KMS-11 (cell line): ENCODE measurements around the gene ZBTB7B.
A peak's percentile ranks its signal among the peaks of the same experiment; 100 is the strongest.

ENCODE experiments used
- H2AFZ ChIP-seq: fragments of 200-600 bp; sonication (generic); 2 replicates; pipeline ENCODE4 v1.6.1; 2016; ENCODE audit warnings: antibody characterized with exemption, mixed run types, low read depth
- H3K27ac ChIP-seq: fragments of 200-600 bp; sonication (generic); 2 replicates; pipeline ENCODE4 v1.6.1; 2016; ENCODE audit warnings: mild to moderate bottlenecking, mixed run types
- H3K27me3 ChIP-seq: fragments of 200-600 bp; sonication (generic); 2 replicates; pipeline ENCODE4 v1.6.1; 2017; ENCODE audit warnings: mild to moderate bottlenecking, low read depth, mixed run types, moderate library complexity; ENCODE audit not compliant: insufficient read depth
- H3K36me3 ChIP-seq: fragments of 200-600 bp; sonication (generic); 2 replicates; pipeline ENCODE4 v1.6.1; 2017; ENCODE audit warnings: mild to moderate bottlenecking, mixed run types; ENCODE audit not compliant: insufficient read depth
- H3K4me1 ChIP-seq: fragments of 200-600 bp; sonication (generic); 2 replicates; pipeline ENCODE4 v1.6.1; 2016; ENCODE audit warnings: mild to moderate bottlenecking, low read depth, mixed run types; ENCODE audit not compliant: poor library complexity, severe bottlenecking
- H3K4me2 ChIP-seq: fragments of 200-600 bp; sonication (generic); 2 replicates; pipeline ENCODE4 v1.7.0; 2016; ENCODE audit warnings: mild to moderate bottlenecking, mixed run types
- H3K4me3 ChIP-seq: fragments of 200-600 bp; sonication (generic); IDR thresholded peaks from 2 replicates; pipeline ENCODE4 v1.6.1; 2017; ENCODE audit warnings: low read depth, low read length, mixed read lengths; ENCODE audit not compliant: insufficient read depth
- H3K79me2 ChIP-seq: fragments of 200-600 bp; sonication (generic); 2 replicates; pipeline ENCODE4 v1.6.1; 2016; ENCODE audit warnings: low read depth, mixed run types; ENCODE audit not compliant: insufficient read depth
- H3K9ac ChIP-seq: fragments of 200-600 bp; sonication (generic); 2 replicates; pipeline ENCODE4 v1.6.1; 2016; ENCODE audit warnings: mild to moderate bottlenecking, mixed run types
- H4K20me1 ChIP-seq: fragments of 200-600 bp; sonication (generic); 2 replicates; pipeline ENCODE4 v1.6.1; 2016; ENCODE audit warnings: mild to moderate bottlenecking, mixed run types; ENCODE audit not compliant: insufficient read depth
- TF ChIP-seq, protein P1 (sequence below): fragments of 200-600 bp; sonication (generic); conservative IDR thresholded peaks from 2 replicates; pipeline ENCODE4 v1.6.1; 2017; ENCODE audit warnings: low read depth, mild to moderate bottlenecking, antibody characterized with exemption, low read length, moderate library complexity, mixed read lengths

ZBTB7B gene

DNA sequence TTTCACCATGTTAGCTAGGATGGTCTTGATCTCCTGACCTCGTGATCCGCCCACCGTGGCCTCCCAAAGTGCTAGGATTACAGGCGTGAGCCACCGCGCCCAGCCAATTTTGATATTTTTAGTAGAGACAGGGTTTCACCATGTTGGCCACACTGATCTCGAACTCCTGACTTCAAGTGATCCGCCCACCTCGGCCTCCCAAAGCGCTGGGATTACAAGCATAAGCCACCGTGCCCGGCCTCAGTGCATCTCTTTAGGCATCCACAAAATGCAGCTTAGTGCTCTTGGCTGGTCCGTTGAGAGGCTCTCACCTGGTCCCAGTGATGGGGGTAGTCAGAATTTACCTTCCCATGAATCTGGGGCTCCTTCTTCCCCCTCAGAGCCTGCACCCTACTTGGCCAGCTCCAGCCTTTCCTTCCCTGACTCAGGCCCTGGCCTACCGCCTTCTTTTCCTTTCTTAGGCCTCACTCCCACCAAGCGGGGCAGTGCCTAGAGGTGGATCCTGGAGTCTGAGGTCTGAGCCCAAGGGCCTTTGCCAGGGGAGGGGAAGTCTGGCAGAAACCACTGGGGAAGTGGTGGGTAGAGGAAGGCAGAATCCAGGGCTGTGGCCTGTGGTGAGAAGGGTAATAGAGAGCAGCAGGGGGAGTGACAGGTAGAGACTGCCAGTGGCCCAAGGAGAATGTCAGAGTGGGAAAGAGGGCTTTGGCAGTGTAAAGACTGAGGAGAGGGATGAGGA lies 5.5 kb upstream of the ZBTB7B start:
- Histone ChIP-seq H3K4me1 (peaks cover 66% of the 10 kb centered on the region), H3K4me2 (peak overlapping the region; percentile 55; the same call in 1 of the 2 replicates), H3K4me3 (no peak overlapping the region), H2AFZ (no peak overlapping the region), H4K20me1 (no peaks in the 10 kb centered on the region), H3K79me2 (no peaks in the 10 kb centered on the region), H3K27me3 (no peaks in the 10 kb centered on the region), H3K9ac (no peak overlapping the region), H3K36me3 (no peaks in the 10 kb centered on the region), H3K27ac (peak overlapping the region; percentile 29; the same call in 1 of the 2 replicates)
- TF ChIP-seq, protein P1, sequence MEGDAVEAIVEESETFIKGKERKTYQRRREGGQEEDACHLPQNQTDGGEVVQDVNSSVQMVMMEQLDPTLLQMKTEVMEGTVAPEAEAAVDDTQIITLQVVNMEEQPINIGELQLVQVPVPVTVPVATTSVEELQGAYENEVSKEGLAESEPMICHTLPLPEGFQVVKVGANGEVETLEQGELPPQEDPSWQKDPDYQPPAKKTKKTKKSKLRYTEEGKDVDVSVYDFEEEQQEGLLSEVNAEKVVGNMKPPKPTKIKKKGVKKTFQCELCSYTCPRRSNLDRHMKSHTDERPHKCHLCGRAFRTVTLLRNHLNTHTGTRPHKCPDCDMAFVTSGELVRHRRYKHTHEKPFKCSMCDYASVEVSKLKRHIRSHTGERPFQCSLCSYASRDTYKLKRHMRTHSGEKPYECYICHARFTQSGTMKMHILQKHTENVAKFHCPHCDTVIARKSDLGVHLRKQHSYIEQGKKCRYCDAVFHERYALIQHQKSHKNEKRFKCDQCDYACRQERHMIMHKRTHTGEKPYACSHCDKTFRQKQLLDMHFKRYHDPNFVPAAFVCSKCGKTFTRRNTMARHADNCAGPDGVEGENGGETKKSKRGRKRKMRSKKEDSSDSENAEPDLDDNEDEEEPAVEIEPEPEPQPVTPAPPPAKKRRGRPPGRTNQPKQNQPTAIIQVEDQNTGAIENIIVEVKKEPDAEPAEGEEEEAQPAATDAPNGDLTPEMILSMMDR, result no peak

DNA sequence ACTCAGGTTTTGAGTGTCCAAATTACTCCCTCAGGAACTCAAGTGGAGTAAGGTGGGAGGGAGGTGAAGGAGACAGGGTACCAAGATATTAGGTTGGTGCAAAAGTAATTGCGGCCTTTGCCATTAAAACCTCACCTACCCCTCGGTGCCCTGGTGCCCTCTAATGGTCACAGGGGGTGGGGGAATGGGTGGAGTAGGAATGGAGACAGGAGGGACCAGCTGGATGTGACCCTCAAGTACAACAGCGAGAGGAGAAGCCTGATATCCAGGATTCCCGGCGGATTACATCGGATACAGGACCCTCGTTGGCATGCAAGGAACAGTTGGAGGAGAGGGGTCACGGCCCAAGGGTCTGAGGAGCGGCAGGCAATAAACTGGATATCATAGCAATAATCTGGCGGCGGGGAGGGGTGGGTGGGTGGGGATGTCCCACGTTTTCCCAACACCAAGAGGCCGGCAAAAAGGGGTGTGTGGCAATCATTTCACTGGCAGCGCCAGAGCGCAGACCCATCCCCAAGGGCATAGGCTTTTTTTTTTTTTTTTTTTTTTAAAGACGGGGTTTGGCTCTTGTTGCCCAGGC lies 4.3 kb upstream of the ZBTB7B start:
- Histone ChIP-seq H3K27me3 (no peaks in the 10 kb centered on the region), H3K79me2 (peaks cover 7% of the 10 kb centered on the region), H4K20me1 (no peaks in the 10 kb centered on the region), H3K4me1 (peaks cover 56% of the 10 kb centered on the region), H3K4me2 (peak overlapping the region; percentile 77), H3K27ac (peak overlapping the region; percentile 91), H3K9ac (peak overlapping the region; percentile 81; the same call in 1 of the 2 replicates), H2AFZ (peak overlapping the region; percentile 27; the same call in 1 of the 2 replicates), H3K36me3 (no peaks in the 10 kb centered on the region), H3K4me3 (no peak overlapping the region)
- TF ChIP-seq, protein P1, result peak; percentile 46

DNA sequence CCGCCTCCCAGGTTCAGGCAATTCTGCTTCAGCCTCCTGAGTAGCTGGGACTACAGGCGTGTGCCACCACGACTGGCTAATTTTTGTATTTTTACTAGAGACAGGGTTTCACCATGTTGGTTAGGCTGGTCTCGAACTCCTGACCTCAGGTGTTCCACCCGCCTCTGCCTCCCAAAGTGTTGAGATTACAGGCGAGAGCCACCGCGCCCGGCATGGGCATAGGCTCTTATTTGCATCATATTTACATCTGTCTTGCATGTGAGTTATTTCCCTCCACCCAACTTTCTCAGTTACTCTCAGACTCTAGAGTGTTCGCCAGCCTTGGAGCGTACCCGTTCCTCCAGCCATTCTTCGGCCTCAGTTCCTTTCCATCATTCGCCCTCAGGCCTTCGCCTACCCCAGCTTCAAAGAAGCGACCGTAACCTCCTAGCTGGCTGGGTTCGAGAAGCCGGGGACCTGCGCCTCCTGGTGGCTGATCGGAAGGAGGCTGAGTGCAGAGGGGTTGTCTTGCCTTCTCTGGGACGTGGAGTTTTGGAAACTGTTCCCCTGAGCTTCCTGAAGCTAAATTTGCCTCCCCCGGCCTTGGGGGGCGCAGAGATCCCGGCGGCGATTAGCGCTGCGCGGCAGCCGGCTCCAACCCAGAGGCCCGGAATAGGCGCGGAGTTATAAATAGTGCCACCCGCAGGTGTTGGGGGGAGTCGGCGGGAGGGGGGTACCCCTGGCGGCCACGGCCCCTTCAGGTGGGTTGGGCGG lies 3.6 kb upstream of the ZBTB7B start:
- Histone ChIP-seq H2AFZ (peak overlapping the region; percentile 27), H4K20me1 (no peaks in the 10 kb centered on the region), H3K79me2 (peaks cover 14% of the 10 kb centered on the region), H3K4me3 (peak overlapping the region; percentile 81), H3K36me3 (no peaks in the 10 kb centered on the region), H3K4me1 (peaks cover 50% of the 10 kb centered on the region), H3K9ac (peak overlapping the region; percentile 81), H3K4me2 (peak overlapping the region; percentile 77), H3K27me3 (no peaks in the 10 kb centered on the region), H3K27ac (peak overlapping the region; percentile 91)
- TF ChIP-seq, protein P1, result peak; percentile 100

DNA sequence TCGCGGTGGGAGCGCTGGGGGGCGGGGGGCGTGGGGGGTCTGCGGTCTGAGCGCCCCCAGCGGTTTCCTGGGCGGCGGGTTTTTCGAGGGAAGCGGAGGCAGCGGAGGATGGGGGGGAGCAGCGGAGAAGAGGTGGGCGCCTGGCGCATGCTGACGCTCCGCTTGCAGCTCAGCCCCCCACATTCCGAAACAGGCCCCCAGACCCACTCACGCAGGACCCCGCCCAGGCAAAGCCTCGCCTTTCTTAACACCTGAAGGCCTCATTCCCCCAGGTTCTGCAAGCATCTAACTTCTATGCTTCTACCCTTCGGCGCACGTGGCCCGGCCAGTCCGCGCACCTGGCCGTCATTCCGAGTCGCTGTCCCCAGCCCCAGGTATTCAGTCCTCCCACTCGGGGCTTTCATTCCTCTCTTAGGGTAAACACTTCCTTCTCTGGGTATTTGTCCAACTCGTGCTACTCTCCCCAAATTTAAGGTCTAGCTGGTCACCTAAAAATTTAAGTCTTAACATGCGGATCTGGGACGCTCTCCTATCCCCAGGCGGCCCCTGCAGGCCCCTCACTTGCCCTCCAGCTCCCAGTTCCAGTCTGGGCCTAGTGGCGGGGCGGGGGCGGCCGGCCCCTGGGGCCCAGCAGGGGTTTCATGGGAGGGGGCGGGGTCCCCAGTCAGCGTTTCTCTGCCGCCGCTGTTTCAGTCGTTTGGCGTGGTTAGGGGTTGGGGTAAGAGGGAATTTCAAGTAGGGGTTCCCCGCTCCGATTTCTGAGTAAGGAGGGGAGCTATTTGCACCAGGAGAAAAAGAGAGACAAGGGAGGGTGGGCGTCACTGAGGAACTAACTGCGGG lies 2.8 kb upstream of the ZBTB7B start:
- TF ChIP-seq, protein P1, result no peak
- H3K79me2 ChIP-seq, result peaks cover 22% of the 10 kb centered on the region
- H3K4me2 ChIP-seq, result peak overlapping the region; percentile 77
- no peaks in the 10 kb centered on the region for H4K20me1 ChIP-seq
- H3K4me3 ChIP-seq, result peak overlapping the region; percentile 81
- H3K9ac ChIP-seq, result peak overlapping the region; percentile 81
- H3K27me3 ChIP-seq, result no peaks in the 10 kb centered on the region
- peaks cover 50% of the 10 kb centered on the region for H3K4me1 ChIP-seq
- H3K27ac ChIP-seq, result peak overlapping the region; percentile 91
- peak overlapping the region; percentile 27 for H2AFZ ChIP-seq
- H3K36me3 ChIP-seq, result no peaks in the 10 kb centered on the region
